GM23248 (cell line): ENCODE results near the gene SNRNP70.

Experiments
- EZH2 ChIP-seq: fragments of 200-600 bp; sonication (generic); IDR thresholded peaks from 2 replicates; pipeline ENCODE4 v1.6.1; 2018; ENCODE audit warnings: antibody characterized with exemption, mild to moderate bottlenecking; ENCODE audit not compliant: insufficient read depth, poor library complexity, severe bottlenecking
- EZH2phosphoT487 ChIP-seq: fragments of 200-600 bp; sonication (generic); IDR thresholded peaks from 2 replicates; pipeline ENCODE4 v1.6.1; 2018; ENCODE audit warnings: antibody characterized with exemption, moderate library complexity, mild to moderate bottlenecking, low read depth; ENCODE audit not compliant: insufficient read depth

DNA sequence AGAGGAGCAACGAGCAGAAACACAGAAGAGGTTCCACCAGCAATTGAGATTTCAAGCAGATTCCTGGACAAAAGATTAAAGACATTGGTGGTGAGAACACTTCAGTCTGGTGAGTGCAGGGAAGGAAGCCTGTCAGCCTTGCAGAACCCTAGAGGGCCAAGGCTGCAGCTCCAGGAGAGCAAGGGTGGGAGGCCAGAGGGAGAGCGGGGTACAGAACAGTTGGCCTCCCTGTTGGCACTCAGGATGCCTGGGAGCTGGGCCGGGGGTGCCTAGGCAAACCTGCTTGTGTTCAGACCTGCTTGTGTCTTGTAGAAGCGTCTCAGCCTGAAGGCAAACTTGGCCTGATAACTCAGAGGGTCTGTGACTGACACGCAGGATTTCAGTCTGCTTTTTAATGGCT lies 23.8 kb downstream of the SNRNP70 start:
- TF ChIP-seq EZH2 (no peak), EZH2phosphoT487 (no peak)
